ENCODE measurements around the gene SUCLA2.

The SUCLA2 gene

GRCh38 chr13:47929156-47929555 lies 71.9 kb downstream of the SUCLA2 start:
- DNase-seq (ENCODE audit: low spot score): no peak
- no peak overlapping the region for H3K27ac ChIP-seq
- ChIA-PET CTCF (interaction anchor here (0.6 kb wide), 1 partner anchor 724 kb away, joined by 4 read pairs; no protein-coding TSS in a partner anchor), POLR2A (ENCODE audit: low non-redundant PET) (no interaction called here)
- no peak for TF ChIP-seq CTCF (conservative IDR thresholded peaks at IDR 0.05; ENCODE audit: low read depth)

- no peak for TF ChIP-seq CTCF (conservative IDR thresholded peaks at IDR 0.05; ENCODE audit: low read depth)
- no peak overlapping the region for H3K27ac ChIP-seq
- ChIA-PET POLR2A (ENCODE audit: low non-redundant PET) (no interaction called here), CTCF (interaction anchor here (0.6 kb wide), 1 partner anchor 13 kb away, joined by 4 read pairs; no protein-coding TSS in a partner anchor)
- DNase-seq (ENCODE audit: low spot score): no peak
These were observed 84.0 kb downstream of the SUCLA2 start for GRCh38 chr13:47917022-47917574.

GRCh38 chr13:47908197-47908902 lies 92.7 kb downstream of the SUCLA2 start:
- ChIA-PET CTCF (interaction anchor here (0.6 kb wide), 1 partner anchor 947 kb away, joined by 3 read pairs; no protein-coding TSS in a partner anchor), POLR2A (ENCODE audit: low non-redundant PET) (no interaction called here)
- peak; percentile 29 for DNase-seq (ENCODE audit: low spot score)
- H3K27ac ChIP-seq: peak overlapping the region; percentile 27; the same call in 1 of the 2 replicates
- TF ChIP-seq CTCF (conservative IDR thresholded peaks at IDR 0.05; ENCODE audit: low read depth): no peak

GRCh38 chr13:47904891-47905290 lies 96.2 kb downstream of the SUCLA2 start:
- TF ChIP-seq CTCF (conservative IDR thresholded peaks at IDR 0.05; ENCODE audit: low read depth): no peak
- CTCF ChIA-PET: no interaction called here
- H3K27ac ChIP-seq: no peak overlapping the region
- no peak for DNase-seq (ENCODE audit: low spot score)
- POLR2A ChIA-PET (ENCODE audit: low non-redundant PET): no interaction called here

GRCh38 chr13:47904241-47904640 lies 96.8 kb downstream of the SUCLA2 start:
- 0 out of 2 replicates have a peak overlapping the region, but pooled peaks have one; percentile 45 for H3K27ac ChIP-seq
- DNase-seq (ENCODE audit: low spot score): no peak
- TF ChIP-seq CTCF (conservative IDR thresholded peaks at IDR 0.05; ENCODE audit: low read depth): no peak
- POLR2A ChIA-PET (ENCODE audit: low non-redundant PET): no interaction called here
- CTCF ChIA-PET: interaction anchor here (0.8 kb wide), 1 partner anchor 1073 kb away, joined by 3 read pairs; no protein-coding TSS in a partner anchor

GRCh38 chr13:47903836-47904235 lies 97.2 kb downstream of the SUCLA2 start:
- ChIA-PET CTCF (interaction anchor here (0.8 kb wide), 1 partner anchor 1073 kb away, joined by 3 read pairs; no protein-coding TSS in a partner anchor), POLR2A (ENCODE audit: low non-redundant PET) (no interaction called here)
- no peak for TF ChIP-seq CTCF (conservative IDR thresholded peaks at IDR 0.05; ENCODE audit: low read depth)

More at GRCh38 chr13:47903836-47904235, 97.2 kb downstream of the SUCLA2 start:
- DNase-seq (ENCODE audit: low spot score): peak; percentile 57
- H3K27ac ChIP-seq: peak overlapping the region; percentile 61
